HCT116 (cell line): ENCODE results near the gene SLC6A11. TPM values are rescaled to one million over a fixed set of nuclear protein-coding genes. Genes with fewer than 3 reads are reported as not detected.

Source experiments
- ATAC-seq: fragments of 200-7000 bp; cut with Tn5 transposase; 2 replicates; pipeline ENCODE4 v1.9.1; 2020; ENCODE audit warnings: mild to moderate bottlenecking, moderate library complexity
- BruUV-seq: library from RNA; stranded (reverse); fragments of 400-500 nt; replicated peaks from 2 replicates; lab custom pipeline; 2021; lab: Mats Ljungman, UMichigan
- CTCF ChIA-PET: fragments of 300-600 bp; sonication (Branson Sonifier 250); formaldehyde crosslinking; loops from one replicate; lab custom pipeline; 2021; ENCODE audit warnings: antibody characterized with exemption; lab: Charles Lee
- POLR2A ChIA-PET: fragments of 300-600, 350-600 bp; sonication (Branson Sonifier 250); formaldehyde crosslinking; loops from one replicate; lab custom pipeline; 2021; ENCODE audit warnings: antibody characterized with exemption; lab: Charles Lee
- RAD21 ChIA-PET, 2 experiments: fragments of 300-600 bp; sonication (Branson Sonifier 250); formaldehyde crosslinking; loops; one replicate each; lab custom pipeline; 2023; ENCODE audit warnings: low total read pairs in 2 of 2; ENCODE audit not compliant: uncharacterized antibody in 2 of 2, unreplicated experiment in 2 of 2, low non-redundant PET in 1 of 2; lab: Charles Lee
- DNase-seq: peaks from one replicate; pipeline ENCODE4 v3.0.0-alpha.2; 2010; ENCODE audit warnings: low read depth, low spot score
- H2AFZ ChIP-seq: fragments of 200-600 bp; shearing (Covaris generic), sonication (generic); 2 replicates; pipeline ENCODE4 v1.6.1; 2017; ENCODE audit warnings: low read depth, mixed run types, mixed read lengths, antibody characterized with exemption, low read length; ENCODE audit not compliant: poor library complexity, severe bottlenecking
- H3K27ac ChIP-seq: 2 replicates; pipeline ENCODE4 v1.5.1; 2012; ENCODE audit warnings: low read depth, low read length
- H3K27me3 ChIP-seq: fragments of 200-600 bp; sonication (generic); 2 replicates; pipeline ENCODE4 v1.6.1; 2016; ENCODE audit warnings: mixed run types, low read length, mixed read lengths; ENCODE audit not compliant: insufficient read depth
- H3K36me3 ChIP-seq, 2 experiments: fragments of 200-500 bp in 1 of 2; fragments of 200-600 bp in 1 of 2; sonication (Bioruptor generic) in 1 of 2; sonication (generic) in 1 of 2; 2 replicates each; pipeline versions ENCODE4 v1.5.1 to v1.6.1; 2014 to 2016; ENCODE audit warnings: low read length in 2 of 2, inconsistent platforms in 1 of 2, mixed read lengths in 1 of 2, mixed run types in 1 of 2; ENCODE audit not compliant: insufficient read depth in 2 of 2, control insufficient read depth in 1 of 2
- H3K4me1 ChIP-seq, 2 experiments: fragments of 200-600 bp in 1 of 2; sonication (generic) in 1 of 2; 2 replicates each; pipeline versions ENCODE4 v1.5.1 to v1.6.1; 2012 to 2017; ENCODE audit warnings: low read length in 2 of 2, inconsistent platforms in 1 of 2, mild to moderate bottlenecking in 1 of 2, mixed read lengths in 1 of 2, mixed run types in 1 of 2, moderate library complexity in 1 of 2; ENCODE audit not compliant: insufficient read depth in 2 of 2, control insufficient read depth in 1 of 2
- H3K4me2 ChIP-seq: fragments of 200-600 bp; sonication (generic); 2 replicates; pipeline ENCODE4 v1.6.1; 2017; ENCODE audit warnings: mixed run types, low read length, mixed read lengths
- H3K4me3 ChIP-seq, 2 experiments: fragments of 200-600 bp in 1 of 2; sonication (generic) in 1 of 2; replicated peaks in 1 of 2; 2 replicates each; pipeline ENCODE4 v1.5.1; 2011 to 2016; ENCODE audit warnings: low read length in 2 of 2, control low read depth in 1 of 2, low read depth in 1 of 2, mild to moderate bottlenecking in 1 of 2, mixed read lengths in 1 of 2, mixed run types in 1 of 2
- H3K79me2 ChIP-seq: fragments of 200-600 bp; sonication (generic); 2 replicates; pipeline ENCODE4 v1.6.1; 2017; ENCODE audit warnings: mild to moderate bottlenecking, mixed run types, low read length, moderate library complexity, mixed read lengths; ENCODE audit not compliant: insufficient read depth
- H3K9ac ChIP-seq: fragments of 200-600 bp; sonication (generic); 2 replicates; pipeline ENCODE4 v1.6.1; 2016; ENCODE audit warnings: low read length, mixed read lengths
- H3K9me2 ChIP-seq: fragments of 200-600 bp; sonication (generic), shearing (Covaris generic); 2 replicates; pipeline ENCODE4 v1.6.1; 2017; ENCODE audit warnings: mixed run types, mild to moderate bottlenecking, moderate library complexity; ENCODE audit not compliant: insufficient read depth
- H3K9me3 ChIP-seq, 2 experiments: fragments of 200-500 bp in 1 of 2; fragments of 200-600 bp in 1 of 2; sonication (Bioruptor generic) in 1 of 2; sonication (generic) in 1 of 2; 2 replicates each; pipeline ENCODE4 v1.6.1; 2014 to 2017; ENCODE audit warnings: low read length in 2 of 2, mixed read lengths in 2 of 2, inconsistent platforms in 1 of 2, low read depth in 1 of 2, mild to moderate bottlenecking in 1 of 2, mixed run types in 1 of 2, moderate library complexity in 1 of 2; ENCODE audit not compliant: control insufficient read depth in 1 of 2, insufficient read depth in 1 of 2
- H4K20me1 ChIP-seq: fragments of 200-600 bp; sonication (generic), shearing (Covaris generic); 2 replicates; pipeline ENCODE4 v1.6.1; 2017; ENCODE audit warnings: mixed run types, mild to moderate bottlenecking, moderate library complexity; ENCODE audit not compliant: insufficient read depth
- CTCF ChIP-seq, 3 experiments: fragments of 200-600 bp in 1 of 3; sonication (generic) in 1 of 3; IDR thresholded peaks in 2 of 3; conservative IDR thresholded peaks in 1 of 3; 2 replicates each; pipeline ENCODE4 v1.5.1; 2012 to 2017; ENCODE audit warnings: low read depth in 2 of 3, low read length in 2 of 3, antibody characterized with exemption in 1 of 3, borderline replicate concordance in 1 of 3, control low read depth in 1 of 3, mild to moderate bottlenecking in 1 of 3, mixed read lengths in 1 of 3, mixed run types in 1 of 3, moderate library complexity in 1 of 3; ENCODE audit not compliant: insufficient read depth in 1 of 3
- EGR1 ChIP-seq: IDR thresholded peaks from 2 replicates; pipeline ENCODE4 v1.6.1; 2012; ENCODE audit warnings: low read depth
- EZH2phosphoT487 ChIP-seq: fragments of 200-600 bp; IDR thresholded peaks from 2 replicates; pipeline ENCODE4 v1.6.1; 2018; ENCODE audit warnings: antibody characterized with exemption, borderline replicate concordance
- JUND ChIP-seq: IDR thresholded peaks from 2 replicates; pipeline ENCODE4 v1.6.1; 2012
- POLR2A ChIP-seq: IDR thresholded peaks from 2 replicates; pipeline ENCODE4 v1.7.0; 2011; ENCODE audit warnings: borderline replicate concordance; ENCODE audit not compliant: insufficient read depth, insufficient read length; ENCODE audit errors: extremely low read depth
- RAD21 ChIP-seq: IDR thresholded peaks from 2 replicates; pipeline ENCODE4 v1.6.1; 2012; ENCODE audit warnings: low read depth, mild to moderate bottlenecking
- SP1 ChIP-seq: IDR thresholded peaks from 2 replicates; pipeline ENCODE4 v1.6.1; 2012; ENCODE audit warnings: low read depth
- SRF ChIP-seq: IDR thresholded peaks from 2 replicates; pipeline ENCODE4 v1.6.1; 2012; ENCODE audit warnings: low read depth
- TCF7L2 ChIP-seq: IDR thresholded peaks from 2 replicates; pipeline ENCODE4 v1.7.0; 2011; ENCODE audit warnings: borderline replicate concordance, inconsistent platforms; ENCODE audit not compliant: insufficient read depth, insufficient read length; ENCODE audit errors: extremely low read depth
- YY1 ChIP-seq: IDR thresholded peaks from 2 replicates; pipeline ENCODE4 v1.6.1; 2011; ENCODE audit warnings: low read length, low read depth, moderate library complexity, mild to moderate bottlenecking; ENCODE audit not compliant: insufficient replicate concordance; ENCODE audit errors: extremely low read depth
- ZFX ChIP-seq: fragments of 450-650 bp; IDR thresholded peaks from 2 replicates; pipeline ENCODE4 v1.6.1; 2017
- intact Hi-C: fragments of 100-400 bp; cut with micrococcal nuclease; formaldehyde crosslinking; loops from 2 replicates; pipeline ENCODE4 v1.10.0; 2022
- total RNA-seq: library from RNA; stranded (reverse); gene quantifications from one replicate; pipeline ENCODE4 v1.2.1, GENCODE V29; 2021; ENCODE audit not compliant: unreplicated experiment
- TF ChIP-seq, protein P1 (sequence below): IDR thresholded peaks from 2 replicates; pipeline ENCODE4 v1.6.1; 2012; ENCODE audit warnings: low read depth

Gene SLC6A11
- total RNA-seq, 1 experiment from 2014 or later: not detected

DNA sequence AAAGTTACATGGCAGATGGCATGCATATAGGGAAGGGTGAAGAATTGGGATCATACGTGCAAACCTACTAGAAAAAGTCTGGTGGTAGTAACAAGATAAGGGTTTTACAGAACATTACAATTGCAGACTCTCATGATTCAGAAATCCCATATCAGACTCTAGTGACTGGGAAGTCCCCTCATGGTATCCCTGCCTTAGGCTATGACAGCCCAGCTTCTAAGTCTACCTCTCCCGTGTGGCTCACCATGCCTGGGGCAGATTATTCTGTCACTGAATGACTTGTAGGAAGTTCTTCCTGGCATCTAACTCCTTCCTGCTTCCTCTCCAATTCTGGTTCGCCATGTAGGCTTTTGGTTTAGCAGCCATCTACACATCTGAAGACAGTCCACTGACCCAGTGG lies 5.7 kb upstream of the SLC6A11 start:
- no peak overlapping the region for H2AFZ ChIP-seq
- POLR2A ChIA-PET: no interaction called here
- CTCF ChIA-PET: no interaction called here
- H3K36me3 ChIP-seq: no peaks in the 10 kb centered on the region
- no peaks in the 10 kb centered on the region for H3K4me1 ChIP-seq
- DNase-seq (no peak), ATAC-seq (no peak)
- intact Hi-C loops: no loop called here
- H3K27ac ChIP-seq: no peak overlapping the region
- no peaks in the 10 kb centered on the region for H3K9me2 ChIP-seq
- TF ChIP-seq SRF: no peak
- no peak for TF ChIP-seq JUND
- TF ChIP-seq RAD21: no peak
- no peak for TF ChIP-seq YY1
- no peak for TF ChIP-seq EGR1
- TF ChIP-seq ZFX: no peak
- TF ChIP-seq SP1: no peak
- no peak for TF ChIP-seq POLR2A
- no peak for TF ChIP-seq TCF7L2
- TF ChIP-seq CTCF (IDR thresholded peaks at IDR 0.05 in 2 of 3, conservative IDR thresholded peaks at IDR 0.05 in 1 of 3; ENCODE audit: borderline replicate concordance in 1 of 3, insufficient read depth in 1 of 3, low read depth in 2 of 3, low read length in 2 of 3): no peak
- TF ChIP-seq, protein P1, sequence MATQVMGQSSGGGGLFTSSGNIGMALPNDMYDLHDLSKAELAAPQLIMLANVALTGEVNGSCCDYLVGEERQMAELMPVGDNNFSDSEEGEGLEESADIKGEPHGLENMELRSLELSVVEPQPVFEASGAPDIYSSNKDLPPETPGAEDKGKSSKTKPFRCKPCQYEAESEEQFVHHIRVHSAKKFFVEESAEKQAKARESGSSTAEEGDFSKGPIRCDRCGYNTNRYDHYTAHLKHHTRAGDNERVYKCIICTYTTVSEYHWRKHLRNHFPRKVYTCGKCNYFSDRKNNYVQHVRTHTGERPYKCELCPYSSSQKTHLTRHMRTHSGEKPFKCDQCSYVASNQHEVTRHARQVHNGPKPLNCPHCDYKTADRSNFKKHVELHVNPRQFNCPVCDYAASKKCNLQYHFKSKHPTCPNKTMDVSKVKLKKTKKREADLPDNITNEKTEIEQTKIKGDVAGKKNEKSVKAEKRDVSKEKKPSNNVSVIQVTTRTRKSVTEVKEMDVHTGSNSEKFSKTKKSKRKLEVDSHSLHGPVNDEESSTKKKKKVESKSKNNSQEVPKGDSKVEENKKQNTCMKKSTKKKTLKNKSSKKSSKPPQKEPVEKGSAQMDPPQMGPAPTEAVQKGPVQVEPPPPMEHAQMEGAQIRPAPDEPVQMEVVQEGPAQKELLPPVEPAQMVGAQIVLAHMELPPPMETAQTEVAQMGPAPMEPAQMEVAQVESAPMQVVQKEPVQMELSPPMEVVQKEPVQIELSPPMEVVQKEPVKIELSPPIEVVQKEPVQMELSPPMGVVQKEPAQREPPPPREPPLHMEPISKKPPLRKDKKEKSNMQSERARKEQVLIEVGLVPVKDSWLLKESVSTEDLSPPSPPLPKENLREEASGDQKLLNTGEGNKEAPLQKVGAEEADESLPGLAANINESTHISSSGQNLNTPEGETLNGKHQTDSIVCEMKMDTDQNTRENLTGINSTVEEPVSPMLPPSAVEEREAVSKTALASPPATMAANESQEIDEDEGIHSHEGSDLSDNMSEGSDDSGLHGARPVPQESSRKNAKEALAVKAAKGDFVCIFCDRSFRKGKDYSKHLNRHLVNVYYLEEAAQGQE: no peak
- TF ChIP-seq EZH2phosphoT487: no peak
- no peaks in the 10 kb centered on the region for H4K20me1 ChIP-seq
- no TSS peak for BruUV-seq
- H3K4me3 ChIP-seq: no peak overlapping the region
- no peaks in the 10 kb centered on the region for H3K79me2 ChIP-seq
- no peaks in the 10 kb centered on the region for H3K9me3 ChIP-seq
- H3K27me3 ChIP-seq: peaks cover 37% of the 10 kb centered on the region
- H3K4me2 ChIP-seq: no peak overlapping the region
- no peak overlapping the region for H3K9ac ChIP-seq
- RAD21 ChIA-PET: no interaction called here
